Heart left ventricle (tissue), 16 donors: Measurements from ENCODE around the gene IRS4. TPM values are rescaled to one million over a fixed set of nuclear protein-coding genes. Genes with fewer than 3 reads are reported as not detected.

Source experiments
- ATAC-seq, 4 donors: fragments of 200-7000 bp; cut with Tn5 transposase; one replicate each; pipeline ENCODE4 v1.9.1; 2020 to 2022; ENCODE audit warnings: moderate library complexity in 4 of 4, mild to moderate bottlenecking in 3 of 4, moderate number of reproducible peaks in 1 of 4
- DNase-seq, 5 donors: peaks; one replicate each; pipeline ENCODE4 v3.0.0-alpha.2; 2020
- H3K27ac ChIP-seq, 12 donors: fragments of 200-600 bp; sonication (generic) in 4 of 12; one replicate each; pipeline versions ENCODE4 v1.5.0 to v1.8.0; 2016 to 2022; ENCODE audit warnings: mild to moderate bottlenecking in 2 of 12
- H3K27me3 ChIP-seq, 9 donors: fragments of 200-600 bp; sonication (generic) in 2 of 9; one replicate each; pipeline versions ENCODE4 v1.5.1 to v1.8.0; 2016 to 2022; ENCODE audit warnings: mild to moderate bottlenecking in 3 of 9
- H3K36me3 ChIP-seq, 9 donors: fragments of 200-600 bp; sonication (generic) in 2 of 9; one replicate each; pipeline versions ENCODE4 v1.5.0 to v1.8.0; 2018 to 2022; ENCODE audit warnings: mild to moderate bottlenecking in 2 of 9
- H3K4me1 ChIP-seq, 12 donors: fragments of 200-600 bp; sonication (generic) in 4 of 12; one replicate each; pipeline versions ENCODE4 v1.5.0 to v1.8.0; 2016 to 2022; ENCODE audit warnings: mild to moderate bottlenecking in 3 of 12
- H3K4me3 ChIP-seq, 12 donors: fragments of 200-600 bp; sonication (generic) in 4 of 12; one replicate each; pipeline versions ENCODE4 v1.5.0 to v1.8.0; 2017 to 2022; ENCODE audit warnings: mild to moderate bottlenecking in 9 of 12, moderate library complexity in 4 of 12
- H3K9me3 ChIP-seq, 12 donors: fragments of 200-600 bp; sonication (generic) in 4 of 12; one replicate each; pipeline versions ENCODE4 v1.5.0 to v1.8.0; 2016 to 2022; ENCODE audit warnings: mild to moderate bottlenecking in 1 of 12
- CTCF ChIP-seq, 12 donors: fragments of 200-600 bp; sonication (generic) in 4 of 12; IDR thresholded peaks; one replicate each; pipeline versions ENCODE4 v1.5.0 to v1.8.0; 2018 to 2022; ENCODE audit warnings: antibody characterized with exemption in 12 of 12, mild to moderate bottlenecking in 5 of 12
- POLR2A ChIP-seq, 2 donors: fragments of 450-650 bp; IDR thresholded peaks; one replicate each; pipeline ENCODE4 v1.6.1; 2017; ENCODE audit warnings: antibody characterized with exemption in 2 of 2, mild to moderate bottlenecking in 2 of 2, moderate library complexity in 2 of 2
- WGBS, 4 donors: extraction: QIAGEN DNeasy Blood & Tissue Kit in 2 of 4; methylation state at CpG; one replicate each; pipeline versions ENCODE4 v1.1.5 to v1.1.7; 2013 to 2018; 5-methylcytosine and 5-hydroxymethylcytosine counted together
- intact Hi-C, 10 donors: fragments of 100-400 bp; cut with DNase I; formaldehyde crosslinking; loops; one replicate each; pipeline versions ENCODE4 v1.11.1 to v1.14.2; 2022
- polyA plus RNA-seq, 2 donors: library from polyadenylated mRNA; stranded (reverse); fragments of 200-250 nt; gene quantifications; one replicate each; pipeline ENCODE4 v1.2.3, GENCODE V29; 2013
- total RNA-seq, 9 donors: library from RNA; depleted of rRNA in 2 of 9; stranded (reverse); fragments of >200 nt in 2 of 9; fragmentation: NEBNext Ultra II Directional in 3 of 9; extraction: Animal tissue kit (Norgen Biotek cat#: 25700) in 3 of 9; gene quantifications; one replicate each; pipeline versions ENCODE4 v1.1.0 to v1.2.4, GENCODE V29; 2016 to 2023
- donor health status: ischemic (EF 13 %, LVEDD 7.1; RV severe dilation, severe dysfunction).
- donor health status: healthy with polysubstance abuse.
- donor health status: DM: no; HTN: yes; CAD: no.
- donor health status: DM: no; HTN: no; CAD: no.
- donor health status: ischemic (EF 25% LVEDD 6.9; RV normal size, moderate dysfunction).
- donor health status: ischemic (EF 25% LVEDD 5.7; RV mildly dilated, moderate dysfunction).
- donor health status: healthy.
- donor health status: DM: yes; HTN: yes; CAD: no.
- donor health status: ischemic (EF 35%, LVEDD 5.7; RV mildly dilated, moderate dysfunction).
- donor health status: nonischemic (EF 11% LVEDD 7.7; RV severe dilation, severe dysfunction).
- donor health status: DM: yes; HTN: yes; CAD: no.
- donor health status: PGD.
- donor health status: ischemic (EF 29% LVEDD 5.4; RV normal size, mild dysfunction).
- donor health status: nonischemic (EF 23%, LVEDD 6.1; RV moderate dilation, normal function).

IRS4 gene
- total and polyA plus RNA-seq, 11 donors = 0.11 TPM; not detected in 10

- TF ChIP-seq POLR2A (IDR thresholded peaks at IDR 0.05) (no peak), CTCF (IDR thresholded peaks at IDR 0.05) (no peak)
- peaks cover 0 to 13% (median 0%) of the 10 kb centered on the region in 12 donors for H3K4me1 ChIP-seq
- H3K4me3 ChIP-seq = no peak overlapping the region
- no peaks in the 10 kb centered on the region for H3K36me3 ChIP-seq
- no peak for ATAC-seq
- no peaks in the 10 kb centered on the region for H3K9me3 ChIP-seq
- no peak for DNase-seq
- 21 to 44% (median 35%) methylated on average over 5 of the region's 5 CpGs for WGBS, 4 donors
- H3K27me3 ChIP-seq = peaks cover 0 to 78% (median 30%) of the 10 kb centered on the region in 9 donors
- H3K27ac ChIP-seq = no peak overlapping the region
- intact Hi-C loops = no loop called here
Observed at GRCh38 chrX:108737754-108738153, 1.4 kb upstream of the IRS4 start.

- peak overlapping the region in 11 of 12 donors; percentile 1 to 44 (median 35) for H3K4me3 ChIP-seq
- peaks cover 0 to 96% (median 30%) of the 10 kb centered on the region in 9 donors for H3K27me3 ChIP-seq
- H3K36me3 ChIP-seq = no peaks in the 10 kb centered on the region
- no peaks in the 10 kb centered on the region for H3K9me3 ChIP-seq
- ATAC-seq (no peak), DNase-seq (no peak)
- no peak overlapping the region for H3K27ac ChIP-seq
- no peak for TF ChIP-seq POLR2A (IDR thresholded peaks at IDR 0.05)
- TF ChIP-seq CTCF (IDR thresholded peaks at IDR 0.05) = no peak
- 1 to 32% (median 17%) methylated on average over 39 to 82 of the region's 82 CpGs for WGBS, 4 donors
- peaks cover 0 to 13% (median 0%) of the 10 kb centered on the region in 12 donors for H3K4me1 ChIP-seq
- intact Hi-C loops = no loop called here
Observed at GRCh38 chrX:108735679-108736508, 469 bp downstream of the IRS4 start.

GRCh38 chrX:108735091-108735678 is 1.2 kb downstream of the IRS4 start:
- ATAC-seq (no peak), DNase-seq (peak in 1 of 5 donors; percentile 35)
- Histone ChIP-seq H3K27ac (no peak overlapping the region), H3K4me1 (peaks cover 0 to 13% (median 0%) of the 10 kb centered on the region in 12 donors), H3K4me3 (peak overlapping the region in 2 of 12 donors; percentile 32 to 41), H3K9me3 (no peaks in the 10 kb centered on the region), H3K27me3 (peaks cover 0 to 95% (median 30%) of the 10 kb centered on the region in 9 donors), H3K36me3 (no peaks in the 10 kb centered on the region)
- WGBS, 4 donors = 4 to 53% (median 16%) methylated on average over 20 to 36 of the region's 36 CpGs
- intact Hi-C loops = no loop called here
- TF ChIP-seq POLR2A (IDR thresholded peaks at IDR 0.05) (no peak), CTCF (IDR thresholded peaks at IDR 0.05) (no peak)

- no peak for TF ChIP-seq POLR2A (IDR thresholded peaks at IDR 0.05)
- 65 to 77% (median 70%) methylated on average over 7 of the region's 7 CpGs for WGBS, 4 donors
- H3K4me3 ChIP-seq = no peak overlapping the region
- H3K27ac ChIP-seq = no peak overlapping the region
- no peaks in the 10 kb centered on the region for H3K36me3 ChIP-seq
- H3K27me3 ChIP-seq = peaks cover 0 to 93% (median 30%) of the 10 kb centered on the region in 9 donors
- intact Hi-C loops = no loop called here
- ATAC-seq (no peak), DNase-seq (no peak)
- no peaks in the 10 kb centered on the region for H3K9me3 ChIP-seq
- peaks cover 0 to 13% (median 0%) of the 10 kb centered on the region in 12 donors for H3K4me1 ChIP-seq
Observed at GRCh38 chrX:108734426-108734825, 1.9 kb downstream of the IRS4 start.
